Measurements from ENCODE around the gene C5AR2.

The C5AR2 gene

GRCh38 chr19:47371261-47371660 lies 39.3 kb downstream of the C5AR2 start:
- no peaks in the 10 kb centered on the region for H3K4me1 ChIP-seq (ENCODE audit: control insufficient read depth, low read depth, low read length)
- peaks cover 66% of the 10 kb centered on the region for H3K36me3 ChIP-seq (ENCODE audit: control insufficient read depth, low read depth, low read length)
- no peaks in the 10 kb centered on the region for H3K9me3 ChIP-seq (ENCODE audit: control insufficient read depth, low read depth, low read length)
- no peak overlapping the region for H3K4me3 ChIP-seq (ENCODE audit: low read length)
- no peak overlapping the region for H3K9ac ChIP-seq (ENCODE audit: low read length)
- no peaks in the 10 kb centered on the region for H3K27me3 ChIP-seq (ENCODE audit: control insufficient read depth, insufficient read depth, low read length)
- H3K27ac ChIP-seq (ENCODE audit: low read length) = no peak overlapping the region

- Histone ChIP-seq H3K9me3 (ENCODE audit: control insufficient read depth, low read depth, low read length) (no peaks in the 10 kb centered on the region), H3K4me1 (ENCODE audit: control insufficient read depth, low read depth, low read length) (no peaks in the 10 kb centered on the region), H3K27ac (ENCODE audit: low read length) (no peak overlapping the region), H3K9ac (ENCODE audit: low read length) (no peak overlapping the region), H3K27me3 (ENCODE audit: control insufficient read depth, insufficient read depth, low read length) (no peaks in the 10 kb centered on the region), H3K4me3 (ENCODE audit: low read length) (no peak overlapping the region), H3K36me3 (ENCODE audit: control insufficient read depth, low read depth, low read length) (peaks cover 72% of the 10 kb centered on the region)
Measured at GRCh38 chr19:47372603-47373002, 40.6 kb downstream of the C5AR2 start.

GRCh38 chr19:47373246-47374240 lies 41.6 kb downstream of the C5AR2 start:
- Histone ChIP-seq H3K9me3 (ENCODE audit: control insufficient read depth, low read depth, low read length) (no peaks in the 10 kb centered on the region), H3K27ac (ENCODE audit: low read length) (no peak overlapping the region), H3K36me3 (ENCODE audit: control insufficient read depth, low read depth, low read length) (peaks cover 78% of the 10 kb centered on the region), H3K4me3 (ENCODE audit: low read length) (no peak overlapping the region), H3K9ac (ENCODE audit: low read length) (no peak overlapping the region), H3K27me3 (ENCODE audit: control insufficient read depth, insufficient read depth, low read length) (no peaks in the 10 kb centered on the region), H3K4me1 (ENCODE audit: control insufficient read depth, low read depth, low read length) (no peaks in the 10 kb centered on the region)

GRCh38 chr19:47374876-47375693 lies 43.1 kb downstream of the C5AR2 start:
- Histone ChIP-seq H3K9ac (ENCODE audit: low read length) (no peak overlapping the region), H3K36me3 (ENCODE audit: control insufficient read depth, low read depth, low read length) (peaks cover 67% of the 10 kb centered on the region), H3K9me3 (ENCODE audit: control insufficient read depth, low read depth, low read length) (no peaks in the 10 kb centered on the region), H3K27ac (ENCODE audit: low read length) (no peak overlapping the region), H3K27me3 (ENCODE audit: control insufficient read depth, insufficient read depth, low read length) (no peaks in the 10 kb centered on the region), H3K4me3 (ENCODE audit: low read length) (no peak overlapping the region), H3K4me1 (ENCODE audit: control insufficient read depth, low read depth, low read length) (no peaks in the 10 kb centered on the region)

GRCh38 chr19:47375694-47376588 lies 44.0 kb downstream of the C5AR2 start:
- Histone ChIP-seq H3K27me3 (ENCODE audit: control insufficient read depth, insufficient read depth, low read length) (no peaks in the 10 kb centered on the region), H3K27ac (ENCODE audit: low read length) (no peak overlapping the region), H3K4me1 (ENCODE audit: control insufficient read depth, low read depth, low read length) (no peaks in the 10 kb centered on the region), H3K9me3 (ENCODE audit: control insufficient read depth, low read depth, low read length) (no peaks in the 10 kb centered on the region), H3K4me3 (ENCODE audit: low read length) (no peak overlapping the region), H3K36me3 (ENCODE audit: control insufficient read depth, low read depth, low read length) (peaks cover 67% of the 10 kb centered on the region), H3K9ac (ENCODE audit: low read length) (no peak overlapping the region)

- Histone ChIP-seq H3K9ac (ENCODE audit: low read length) (no peak overlapping the region), H3K27ac (ENCODE audit: low read length) (no peak overlapping the region), H3K36me3 (ENCODE audit: control insufficient read depth, low read depth, low read length) (peaks cover 68% of the 10 kb centered on the region), H3K4me1 (ENCODE audit: control insufficient read depth, low read depth, low read length) (no peaks in the 10 kb centered on the region), H3K9me3 (ENCODE audit: control insufficient read depth, low read depth, low read length) (no peaks in the 10 kb centered on the region), H3K27me3 (ENCODE audit: control insufficient read depth, insufficient read depth, low read length) (no peaks in the 10 kb centered on the region), H3K4me3 (ENCODE audit: low read length) (no peak overlapping the region)
Measured at GRCh38 chr19:47376589-47377144, 44.7 kb downstream of the C5AR2 start.

GRCh38 chr19:47377208-47377701 lies 45.3 kb downstream of the C5AR2 start:
- Histone ChIP-seq H3K9ac (ENCODE audit: low read length) (no peak overlapping the region), H3K9me3 (ENCODE audit: control insufficient read depth, low read depth, low read length) (no peaks in the 10 kb centered on the region), H3K4me3 (ENCODE audit: low read length) (no peak overlapping the region), H3K27ac (ENCODE audit: low read length) (no peak overlapping the region), H3K36me3 (ENCODE audit: control insufficient read depth, low read depth, low read length) (peaks cover 74% of the 10 kb centered on the region), H3K4me1 (ENCODE audit: control insufficient read depth, low read depth, low read length) (no peaks in the 10 kb centered on the region), H3K27me3 (ENCODE audit: control insufficient read depth, insufficient read depth, low read length) (no peaks in the 10 kb centered on the region)

GRCh38 chr19:47377801-47378200 lies 45.8 kb downstream of the C5AR2 start:
- no peak overlapping the region for H3K27ac ChIP-seq (ENCODE audit: low read length)
- no peak overlapping the region for H3K4me3 ChIP-seq (ENCODE audit: low read length)
- H3K9ac ChIP-seq (ENCODE audit: low read length) = no peak overlapping the region
- no peaks in the 10 kb centered on the region for H3K9me3 ChIP-seq (ENCODE audit: control insufficient read depth, low read depth, low read length)
- H3K27me3 ChIP-seq (ENCODE audit: control insufficient read depth, insufficient read depth, low read length) = no peaks in the 10 kb centered on the region
- no peaks in the 10 kb centered on the region for H3K4me1 ChIP-seq (ENCODE audit: control insufficient read depth, low read depth, low read length)
- peaks cover 75% of the 10 kb centered on the region for H3K36me3 ChIP-seq (ENCODE audit: control insufficient read depth, low read depth, low read length)

- Histone ChIP-seq H3K4me1 (ENCODE audit: control insufficient read depth, low read depth, low read length) (no peaks in the 10 kb centered on the region), H3K36me3 (ENCODE audit: control insufficient read depth, low read depth, low read length) (peaks cover 71% of the 10 kb centered on the region), H3K27ac (ENCODE audit: low read length) (no peak overlapping the region)
Measured at GRCh38 chr19:47378246-47378645, 46.3 kb downstream of the C5AR2 start.

GRCh38 chr19:47379381-47379938 lies 47.5 kb downstream of the C5AR2 start:
- no peaks in the 10 kb centered on the region for H3K27me3 ChIP-seq (ENCODE audit: control insufficient read depth, insufficient read depth, low read length)
- no peak overlapping the region for H3K4me3 ChIP-seq (ENCODE audit: low read length)
- peaks cover 62% of the 10 kb centered on the region for H3K36me3 ChIP-seq (ENCODE audit: control insufficient read depth, low read depth, low read length)
- H3K4me1 ChIP-seq (ENCODE audit: control insufficient read depth, low read depth, low read length) = no peaks in the 10 kb centered on the region
- H3K9ac ChIP-seq (ENCODE audit: low read length) = no peak overlapping the region
- H3K27ac ChIP-seq (ENCODE audit: low read length) = no peak overlapping the region
- H3K9me3 ChIP-seq (ENCODE audit: control insufficient read depth, low read depth, low read length) = no peaks in the 10 kb centered on the region

More at GRCh38 chr19:47378246-47378645, 46.3 kb downstream of the C5AR2 start:
- H3K4me3 ChIP-seq (ENCODE audit: low read length) = no peak overlapping the region
- no peaks in the 10 kb centered on the region for H3K27me3 ChIP-seq (ENCODE audit: control insufficient read depth, insufficient read depth, low read length)
- no peaks in the 10 kb centered on the region for H3K9me3 ChIP-seq (ENCODE audit: control insufficient read depth, low read depth, low read length)
- no peak overlapping the region for H3K9ac ChIP-seq (ENCODE audit: low read length)

Measured in iPS-18a (cell line).